MM.1S (cell line): ENCODE results near the gene ZSCAN20.
A peak's percentile ranks its signal among the peaks of the same experiment; 100 is the strongest.

Experiments used
- DNase-seq: peaks from one replicate; pipeline ENCODE4 v3.0.0-alpha.2; 2015
- H2AFZ ChIP-seq: fragments of 300-600 bp; sonication (generic); 2 replicates; pipeline ENCODE4 v1.6.0; 2016; ENCODE audit warnings: antibody characterized with exemption, low read length
- H3F3A ChIP-seq: fragments of 300-600 bp; sonication (generic); 2 replicates; pipeline ENCODE4 v1.6.1; 2016; ENCODE audit warnings: mild to moderate bottlenecking, antibody characterized with exemption, low read length, moderate library complexity, mixed read lengths; ENCODE audit not compliant: insufficient read depth
- H3K27ac ChIP-seq: fragments of 300-600 bp; sonication (generic); 2 replicates; pipeline ENCODE4 v1.5.1; 2016; ENCODE audit warnings: mild to moderate bottlenecking, low read length
- H3K27me3 ChIP-seq: fragments of 300-600 bp; sonication (generic); replicated peaks from 2 replicates; pipeline ENCODE4 v1.6.0; 2016; ENCODE audit warnings: low read length; ENCODE audit not compliant: insufficient read depth
- H3K36me3 ChIP-seq: fragments of 300-600 bp; sonication (generic); replicated peaks from 2 replicates; pipeline ENCODE4 v1.6.1; 2016; ENCODE audit warnings: mild to moderate bottlenecking, low read length, mixed read lengths; ENCODE audit not compliant: insufficient read depth
- H3K4me1 ChIP-seq: fragments of 300-600 bp; sonication (generic); 2 replicates; pipeline ENCODE4 v1.6.1; 2016; ENCODE audit warnings: low read length, mixed read lengths
- H3K4me2 ChIP-seq: fragments of 300-600 bp; sonication (generic); 2 replicates; pipeline ENCODE4 v1.6.0; 2016; ENCODE audit warnings: low read depth, low read length
- H3K4me3 ChIP-seq: fragments of 300-600 bp; sonication (generic); 2 replicates; pipeline ENCODE4 v1.5.1; 2016; ENCODE audit warnings: low read length, mixed read lengths
- H3K79me2 ChIP-seq: fragments of 300-600 bp; sonication (generic); 2 replicates; pipeline ENCODE4 v1.6.1; 2016; ENCODE audit warnings: mixed run types, low read length, mixed read lengths
- H3K9ac ChIP-seq: fragments of 300-600 bp; sonication (generic); 2 replicates; pipeline ENCODE4 v1.6.1; 2016; ENCODE audit warnings: low read length, mixed read lengths
- H3K9me2 ChIP-seq: fragments of 300-600 bp; sonication (generic); replicated peaks from 2 replicates; pipeline ENCODE4 v1.6.1; 2016; ENCODE audit warnings: mild to moderate bottlenecking, low read length, mixed read lengths; ENCODE audit not compliant: insufficient read depth
- H3K9me3 ChIP-seq: fragments of 300-600 bp; sonication (generic); replicated peaks from 2 replicates; pipeline ENCODE4 v1.6.1; 2016; ENCODE audit warnings: mild to moderate bottlenecking, low read length, mixed read lengths; ENCODE audit not compliant: insufficient read depth
- H4K20me1 ChIP-seq: fragments of 300-600 bp; sonication (generic); 2 replicates; pipeline ENCODE4 v1.6.1; 2016; ENCODE audit warnings: mild to moderate bottlenecking, low read length, moderate library complexity, mixed read lengths; ENCODE audit not compliant: insufficient read depth
- CTCF ChIP-seq: fragments of 300-600 bp; sonication (generic); IDR thresholded peaks from 2 replicates; pipeline ENCODE4 v1.5.1; 2016; ENCODE audit warnings: antibody characterized with exemption, low read length, mixed read lengths
- EZH2 ChIP-seq: fragments of 300-600 bp; sonication (generic); optimal IDR thresholded peaks from 2 replicates; pipeline ENCODE3; 2017; ENCODE audit warnings: low read depth, mild to moderate bottlenecking, antibody characterized with exemption, low read length, mixed read lengths
- EZH2phosphoT487 ChIP-seq: fragments of 300-600 bp; sonication (generic); IDR thresholded peaks from 2 replicates; pipeline ENCODE4 v1.6.1; 2018; ENCODE audit warnings: antibody characterized with exemption, low read length

Gene ZSCAN20

GRCh38 chr1:33470495-33471012, 1.9 kb upstream of the ZSCAN20 start:
- no peak overlapping the region for H3K9ac ChIP-seq
- no peaks in the 10 kb centered on the region for H3K9me3 ChIP-seq
- H2AFZ ChIP-seq, result no peak overlapping the region
- TF ChIP-seq EZH2 (no peak), CTCF (peak; percentile 86)
- H3K27ac ChIP-seq, result no peak overlapping the region
- H3K4me1 ChIP-seq, result peaks cover 10% of the 10 kb centered on the region
- no peaks in the 10 kb centered on the region for H3K9me2 ChIP-seq
- H3K27me3 ChIP-seq, result no peaks in the 10 kb centered on the region
- H3K4me3 ChIP-seq, result no peak overlapping the region
- H4K20me1 ChIP-seq, result no peaks in the 10 kb centered on the region
- H3K79me2 ChIP-seq, result 0 out of 2 replicates have a peak, but pooled peaks cover 4% of the 10 kb centered on the region
- no peaks in the 10 kb centered on the region for H3K36me3 ChIP-seq
- no peak overlapping the region for H3K4me2 ChIP-seq
- no peaks in the 10 kb centered on the region for H3F3A ChIP-seq
- peak; percentile 72 for DNase-seq

GRCh38 chr1:33471416-33471815, 1.0 kb upstream of the ZSCAN20 start:
- peak overlapping the region; percentile 94 for H2AFZ ChIP-seq
- no peaks in the 10 kb centered on the region for H3F3A ChIP-seq
- H3K4me2 ChIP-seq, result peak overlapping the region; percentile 84
- no peak overlapping the region for H3K27ac ChIP-seq
- no peaks in the 10 kb centered on the region for H3K9me2 ChIP-seq
- H3K9ac ChIP-seq, result no peak overlapping the region; the same call in 1 of the 2 replicates
- H4K20me1 ChIP-seq, result no peaks in the 10 kb centered on the region
- H3K4me3 ChIP-seq, result peak overlapping the region; percentile 80; the same call in 1 of the 2 replicates
- H3K9me3 ChIP-seq, result no peaks in the 10 kb centered on the region
- H3K27me3 ChIP-seq, result no peaks in the 10 kb centered on the region
- DNase-seq, result no peak
- 0 out of 2 replicates have a peak, but pooled peaks cover 4% of the 10 kb centered on the region for H3K79me2 ChIP-seq
- peaks cover 10% of the 10 kb centered on the region for H3K4me1 ChIP-seq
- TF ChIP-seq EZH2phosphoT487, result no peak
- TF ChIP-seq EZH2, result no peak
- TF ChIP-seq CTCF, result no peak
- no peaks in the 10 kb centered on the region for H3K36me3 ChIP-seq

- Histone ChIP-seq H3K4me1 (peaks cover 10% of the 10 kb centered on the region), H4K20me1 (no peaks in the 10 kb centered on the region), H3K4me3 (no peak overlapping the region), H3F3A (no peaks in the 10 kb centered on the region), H2AFZ (no peak overlapping the region), H3K79me2 (0 out of 2 replicates have a peak, but pooled peaks cover 4% of the 10 kb centered on the region), H3K4me2 (no peak overlapping the region), H3K9me3 (no peaks in the 10 kb centered on the region), H3K9ac (no peak overlapping the region), H3K36me3 (no peaks in the 10 kb centered on the region), H3K9me2 (no peaks in the 10 kb centered on the region), H3K27me3 (no peaks in the 10 kb centered on the region), H3K27ac (no peak overlapping the region)
- DNase-seq, result no peak
- TF ChIP-seq CTCF, result no peak
- no peak for TF ChIP-seq EZH2
- TF ChIP-seq EZH2phosphoT487, result no peak
Measured at GRCh38 chr1:33473900-33474299, 1.5 kb downstream of the ZSCAN20 start.
